Sigmoid colon (tissue), 4 donors: ENCODE results near the gene DCD.

ENCODE experiments used
- EP300 ChIP-seq, 4 donors: sonication (generic); formaldehyde crosslinking; IDR thresholded peaks; one replicate each; pipeline ENCODE4 v1.6.1; 2017; ENCODE audit warnings: antibody characterized with exemption in 4 of 4
- POLR2A ChIP-seq, 2 donors: fragments of 450-650 bp; IDR thresholded peaks; one replicate each; pipeline ENCODE4 v1.6.1; 2016; ENCODE audit warnings: antibody characterized with exemption in 2 of 2, mild to moderate bottlenecking in 2 of 2, moderate library complexity in 2 of 2
- POLR2AphosphoS5 ChIP-seq, 4 donors: sonication (generic); formaldehyde crosslinking; IDR thresholded peaks; one replicate each; pipeline ENCODE4 v1.6.1; 2017; ENCODE audit warnings: antibody characterized with exemption in 4 of 4
- TF ChIP-seq, protein P1 (sequence below), 4 experiments: fragments of 450-650 bp in 3 of 4; fragments of 200-600 bp in 1 of 4; IDR thresholded peaks; one replicate each; pipeline ENCODE4 v1.5.1; 2016 to 2019; ENCODE audit warnings: antibody characterized with exemption in 4 of 4, mild to moderate bottlenecking in 3 of 4, moderate library complexity in 2 of 4

DNA sequence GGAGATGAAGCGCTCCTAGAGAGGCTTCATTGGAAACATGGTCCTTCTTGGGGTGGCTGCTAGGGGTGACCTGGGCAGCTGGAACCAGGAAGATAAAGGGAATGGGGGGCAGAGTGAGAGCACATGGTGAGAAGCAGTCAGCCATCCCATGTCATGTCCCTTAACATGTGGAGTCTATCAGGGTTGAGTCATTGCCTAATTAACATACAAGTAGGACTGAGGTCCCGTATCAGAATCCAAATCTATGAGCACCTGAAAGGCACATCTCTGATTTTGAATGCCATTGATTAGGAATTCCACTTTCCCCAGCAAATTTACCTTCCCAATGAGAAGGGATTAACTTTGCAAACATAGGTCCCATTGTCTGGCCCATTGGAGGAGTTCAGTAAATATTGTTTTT lies 39.4 kb downstream of the DCD start:
- TF ChIP-seq, protein P1, sequence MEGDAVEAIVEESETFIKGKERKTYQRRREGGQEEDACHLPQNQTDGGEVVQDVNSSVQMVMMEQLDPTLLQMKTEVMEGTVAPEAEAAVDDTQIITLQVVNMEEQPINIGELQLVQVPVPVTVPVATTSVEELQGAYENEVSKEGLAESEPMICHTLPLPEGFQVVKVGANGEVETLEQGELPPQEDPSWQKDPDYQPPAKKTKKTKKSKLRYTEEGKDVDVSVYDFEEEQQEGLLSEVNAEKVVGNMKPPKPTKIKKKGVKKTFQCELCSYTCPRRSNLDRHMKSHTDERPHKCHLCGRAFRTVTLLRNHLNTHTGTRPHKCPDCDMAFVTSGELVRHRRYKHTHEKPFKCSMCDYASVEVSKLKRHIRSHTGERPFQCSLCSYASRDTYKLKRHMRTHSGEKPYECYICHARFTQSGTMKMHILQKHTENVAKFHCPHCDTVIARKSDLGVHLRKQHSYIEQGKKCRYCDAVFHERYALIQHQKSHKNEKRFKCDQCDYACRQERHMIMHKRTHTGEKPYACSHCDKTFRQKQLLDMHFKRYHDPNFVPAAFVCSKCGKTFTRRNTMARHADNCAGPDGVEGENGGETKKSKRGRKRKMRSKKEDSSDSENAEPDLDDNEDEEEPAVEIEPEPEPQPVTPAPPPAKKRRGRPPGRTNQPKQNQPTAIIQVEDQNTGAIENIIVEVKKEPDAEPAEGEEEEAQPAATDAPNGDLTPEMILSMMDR (IDR thresholded peaks at IDR 0.05): no peak
- TF ChIP-seq POLR2A (IDR thresholded peaks at IDR 0.05): no peak
- TF ChIP-seq EP300 (IDR thresholded peaks at IDR 0.05): no peak
- TF ChIP-seq POLR2AphosphoS5 (IDR thresholded peaks at IDR 0.05): no peak
